Measurements from ENCODE around the gene PSMD9. TPM values are rescaled to one million over a fixed set of nuclear protein-coding genes. Genes with fewer than 3 reads are reported as not detected.
"Not testable (repeated sequence)": the region's sequence is repeated elsewhere in the genome, so short reads cannot be mapped to it uniquely, and the experiment has no call there.

PSMD9 gene
- total RNA-seq, 6 experiments from 2014 or later = 20.0 to 56.4 (median 28.4) TPM

GRCh38 chr12:121873216-121873569 lies 15.4 kb upstream of the PSMD9 start:
- intact Hi-C loops (cut with DNase I) = no loop called here
- Histone ChIP-seq H3K27ac (no peak overlapping the region), H3K27me3 (no peaks in the 10 kb centered on the region), H3K4me1 (peaks cover 0 to 32% (median 9%) of the 10 kb centered on the region in 4 donors), H3K9me3 (no peaks in the 10 kb centered on the region), H3K4me3 (no peak overlapping the region), H3K36me3 (no peaks in the 10 kb centered on the region)
- TF ChIP-seq POLR2A (IDR thresholded peaks at IDR 0.05) = no peak
- TF ChIP-seq CTCF (IDR thresholded peaks at IDR 0.05) = no peak
- WGBS (ENCODE audit: insufficient coverage, low coverage, low lambda C conversion rate, missing lambda C conversion rate) = 89% methylated on average over 5 of the region's 6 CpGs
- no peak for ATAC-seq
- no peak for DNase-seq

- H3K27ac ChIP-seq = no peak overlapping the region
These were observed 14.5 kb upstream of the PSMD9 start for GRCh38 chr12:121874071-121874470.

GRCh38 chr12:121875582-121875981 lies 13.0 kb upstream of the PSMD9 start:
- 25% methylated on average over 5 of the region's 6 CpGs for WGBS (ENCODE audit: insufficient coverage, low coverage, low lambda C conversion rate, missing lambda C conversion rate)
- H3K4me1 ChIP-seq = peaks cover 0 to 33% (median 9%) of the 10 kb centered on the region in 4 donors
- no peak for TF ChIP-seq POLR2A (IDR thresholded peaks at IDR 0.05)
- TF ChIP-seq CTCF (IDR thresholded peaks at IDR 0.05) = no peak

More at GRCh38 chr12:121874071-121874470, 14.5 kb upstream of the PSMD9 start:
- H3K27me3 ChIP-seq = no peaks in the 10 kb centered on the region
- H3K36me3 ChIP-seq = no peaks in the 10 kb centered on the region
- DNase-seq (no peak), ATAC-seq (no peak)
- TF ChIP-seq POLR2A (IDR thresholded peaks at IDR 0.05) = no peak
- TF ChIP-seq CTCF (IDR thresholded peaks at IDR 0.05) = no peak
- H3K9me3 ChIP-seq = no peaks in the 10 kb centered on the region
- peaks cover 0 to 33% (median 9%) of the 10 kb centered on the region in 4 donors for H3K4me1 ChIP-seq
- H3K4me3 ChIP-seq = no peak overlapping the region
- 52% methylated on average over 6 of the region's 6 CpGs for WGBS (ENCODE audit: insufficient coverage, low coverage, low lambda C conversion rate, missing lambda C conversion rate)
- intact Hi-C loops (cut with DNase I) = no loop called here

GRCh38 chr12:121876080-121876447 lies 12.5 kb upstream of the PSMD9 start:
- H3K4me1 ChIP-seq = peaks cover 0 to 33% (median 9%) of the 10 kb centered on the region in 4 donors
- H3K27ac ChIP-seq = peak overlapping the region; percentile 77 to 98 (median 83)
- H3K36me3 ChIP-seq; H3K9me3 ChIP-seq; H3K4me3 ChIP-seq; intact Hi-C loops (cut with DNase I); DNase-seq; ATAC-seq; H3K27me3 ChIP-seq: not testable (repeated sequence)
- 50% methylated on average over 7 of the region's 8 CpGs for WGBS (ENCODE audit: insufficient coverage, low coverage, low lambda C conversion rate, missing lambda C conversion rate)

More at GRCh38 chr12:121875582-121875981, 13.0 kb upstream of the PSMD9 start:
- no peaks in the 10 kb centered on the region for H3K9me3 ChIP-seq
- no peaks in the 10 kb centered on the region for H3K36me3 ChIP-seq
- intact Hi-C loops (cut with DNase I) = no loop called here
- peak; percentile 46 to 74 (median 66) for ATAC-seq
- H3K27ac ChIP-seq = peak overlapping the region; percentile 77 to 98 (median 83)
- H3K4me3 ChIP-seq = no peak overlapping the region
- DNase-seq = no peak
- no peaks in the 10 kb centered on the region for H3K27me3 ChIP-seq

GRCh38 chr12:121883315-121883660 lies 5.3 kb upstream of the PSMD9 start:
- TF ChIP-seq CTCF (IDR thresholded peaks at IDR 0.05) = no peak
- no peak for TF ChIP-seq POLR2A (IDR thresholded peaks at IDR 0.05)
- Histone ChIP-seq H3K4me1 (peaks cover 0 to 13% (median 0%) of the 10 kb centered on the region in 4 donors), H3K9me3 (no peaks in the 10 kb centered on the region), H3K36me3 (no peaks in the 10 kb centered on the region), H3K27me3 (no peaks in the 10 kb centered on the region), H3K27ac (peak overlapping the region in 1 of 3 donors; percentile 43), H3K4me3 (no peak overlapping the region)
- WGBS (ENCODE audit: insufficient coverage, low coverage, low lambda C conversion rate, missing lambda C conversion rate) = 25% methylated on average over 2 of the region's 4 CpGs
- peak; percentile 70 to 94 (median 80) for ATAC-seq
- peak in 1 of 3 donors; percentile 66 for DNase-seq
- intact Hi-C loops (cut with DNase I) = loop anchor here in 1 of 2 donors (10.0 kb wide), 1 partner anchor 78 kb away; the partner anchor contains the start of gene SETD1B

GRCh38 chr12:121885129-121885528 lies 3.5 kb upstream of the PSMD9 start:
- H3K4me3 ChIP-seq, H3K9me3 ChIP-seq, H3K36me3 ChIP-seq, H3K27me3 ChIP-seq, DNase-seq, H3K27ac ChIP-seq, ATAC-seq: not testable (repeated sequence)
- peaks cover 0 to 22% (median 0%) of the 10 kb centered on the region in 4 donors for H3K4me1 ChIP-seq
- 81% methylated on average over 10 of the region's 11 CpGs for WGBS (ENCODE audit: insufficient coverage, low coverage, low lambda C conversion rate, missing lambda C conversion rate)
- intact Hi-C loops (cut with DNase I) = loop anchor here in 1 of 2 donors (5.0 to 10.0 kb wide), 2 partner anchors 43 to 80 kb away; partner anchors contain the start of gene SETD1B
